Neural cell (in vitro differentiated cells): ENCODE results near the gene DLG4. TPM values are rescaled to one million over a fixed set of nuclear protein-coding genes. Genes with fewer than 3 reads are reported as not detected.

ENCODE experiments used
- H2AFZ ChIP-seq: fragments of 200-600, 300-800 bp; sonication (generic), shearing (Covaris generic); 2 replicates; pipeline ENCODE4 v1.6.0; 2014; ENCODE audit warnings: low read depth, mild to moderate bottlenecking, antibody characterized with exemption, low read length, moderate library complexity
- H3F3A ChIP-seq: fragments of 200-600 bp; shearing (Covaris generic); 2 replicates; pipeline ENCODE4 v1.6.1; 2016; ENCODE audit warnings: mild to moderate bottlenecking, moderate library complexity, mixed read lengths, antibody characterized with exemption, low read length; ENCODE audit not compliant: insufficient read depth, poor library complexity, severe bottlenecking
- H3K27ac ChIP-seq: fragments of 200-600, 300-800 bp; sonication (generic), shearing (Covaris generic); 2 replicates; pipeline ENCODE4 v1.5.1; 2014; ENCODE audit warnings: mild to moderate bottlenecking, low read length, moderate library complexity
- H3K27me3 ChIP-seq: fragments of 300-800, 200-600 bp; sonication (generic), shearing (Covaris generic); 2 replicates; pipeline ENCODE4 v1.6.0; 2014; ENCODE audit warnings: mild to moderate bottlenecking, low read depth, low read length, moderate library complexity; ENCODE audit not compliant: insufficient read depth
- H3K36me3 ChIP-seq: fragments of 300-800, 200-600 bp; sonication (generic), shearing (Covaris generic); 2 replicates; pipeline ENCODE4 v1.5.1; 2014; ENCODE audit warnings: mild to moderate bottlenecking, antibody characterized with exemption, low read length, moderate library complexity; ENCODE audit not compliant: insufficient read depth
- H3K4me2 ChIP-seq: fragments of 300-800, 200-600 bp; sonication (generic), shearing (Covaris generic); 2 replicates; pipeline ENCODE4 v1.6.0; 2014; ENCODE audit warnings: mild to moderate bottlenecking, low read length
- H3K4me3 ChIP-seq: fragments of 300-800, 200-600 bp; sonication (generic), shearing (Covaris generic); 2 replicates; pipeline ENCODE4 v1.5.1; 2014; ENCODE audit warnings: mild to moderate bottlenecking, low read length, moderate library complexity
- H3K79me2 ChIP-seq: fragments of 200-600 bp; shearing (Covaris generic); replicated peaks from 2 replicates; pipeline ENCODE4 v1.6.0; 2014; ENCODE audit warnings: mild to moderate bottlenecking, low read length, moderate library complexity; ENCODE audit not compliant: insufficient read depth
- H3K9ac ChIP-seq: fragments of 300-800, 200-600 bp; sonication (generic), shearing (Covaris generic); 2 replicates; pipeline ENCODE4 v1.6.1; 2016; ENCODE audit warnings: mild to moderate bottlenecking, low read length, mixed read lengths
- H3K9me2 ChIP-seq: fragments of 200-600 bp; shearing (Covaris generic); 2 replicates; pipeline ENCODE4 v1.6.1; 2016; ENCODE audit warnings: mild to moderate bottlenecking, low read length, mixed read lengths; ENCODE audit not compliant: insufficient read depth
- H3K9me3 ChIP-seq: fragments of 200-600, 300-800 bp; sonication (generic), shearing (Covaris generic); 2 replicates; pipeline ENCODE4 v1.6.1; 2016; ENCODE audit warnings: mild to moderate bottlenecking, mixed run types, low read length, moderate library complexity, mixed read lengths
- H4K20me1 ChIP-seq: fragments of 200-600 bp; shearing (Covaris generic); 2 replicates; pipeline ENCODE4 v1.6.1; 2016; ENCODE audit warnings: mild to moderate bottlenecking, mixed run types; ENCODE audit not compliant: insufficient read depth
- CTCF ChIP-seq: fragments of 450-650 bp; IDR thresholded peaks from 2 replicates; pipeline ENCODE4 v1.5.1; 2014; ENCODE audit warnings: antibody characterized with exemption, mild to moderate bottlenecking, moderate library complexity; ENCODE audit not compliant: poor library complexity, severe bottlenecking
- EP300 ChIP-seq: fragments of 450-650 bp; conservative IDR thresholded peaks from 2 replicates; pipeline ENCODE4 v1.6.1; 2014; ENCODE audit warnings: antibody characterized with exemption, mild to moderate bottlenecking, moderate library complexity; ENCODE audit not compliant: poor library complexity, severe bottlenecking
- EZH2 ChIP-seq: fragments of 200-600, 300-800 bp; shearing (Covaris generic), sonication (generic); IDR thresholded peaks from 2 replicates; pipeline ENCODE4 v1.6.1; 2014; ENCODE audit warnings: antibody characterized with exemption, low read length, borderline replicate concordance, mild to moderate bottlenecking; ENCODE audit not compliant: insufficient read depth, poor library complexity, severe bottlenecking
- MXI1 ChIP-seq: fragments of 450-650 bp; conservative IDR thresholded peaks from 2 replicates; pipeline ENCODE4 v1.6.1; 2014; ENCODE audit warnings: antibody characterized with exemption, mild to moderate bottlenecking; ENCODE audit not compliant: poor library complexity, severe bottlenecking
- POLR2AphosphoS5 ChIP-seq: IDR thresholded peaks from 2 replicates; pipeline ENCODE4 v1.6.1; 2012
- RAD21 ChIP-seq: fragments of 450-650 bp; conservative IDR thresholded peaks from 2 replicates; pipeline ENCODE4 v1.6.1; 2014; ENCODE audit warnings: antibody characterized with exemption, mild to moderate bottlenecking, moderate library complexity
- SMC3 ChIP-seq: fragments of 450-650 bp; conservative IDR thresholded peaks from 2 replicates; pipeline ENCODE4 v1.6.1; 2014; ENCODE audit warnings: antibody characterized with exemption, mild to moderate bottlenecking, moderate library complexity; ENCODE audit not compliant: poor library complexity
- TAF1 ChIP-seq: IDR thresholded peaks from 2 replicates; pipeline ENCODE4 v1.6.1; 2012; ENCODE audit warnings: low read depth
- polyA plus RNA-seq: library from polyadenylated mRNA; depleted of rRNA; stranded (reverse); fragments of >200 nt; gene quantifications from 2 replicates; pipeline ENCODE4 v1.2.3, GENCODE V29; 2014
- TF ChIP-seq, protein P1 (sequence below): IDR thresholded peaks from 2 replicates; pipeline ENCODE4 v1.6.1; 2012; ENCODE audit warnings: borderline replicate concordance

Gene DLG4
- polyA plus RNA-seq, 1 donor from 2014 or later = 126 TPM

GRCh38 chr17:7225711-7226331 is 6.2 kb upstream of the DLG4 start:
- H4K20me1 ChIP-seq = peaks cover 5% of the 10 kb centered on the region
- no peaks in the 10 kb centered on the region for H3K36me3 ChIP-seq
- H3F3A ChIP-seq = no peaks in the 10 kb centered on the region
- H3K27me3 ChIP-seq = no peaks in the 10 kb centered on the region
- H3K9me3 ChIP-seq = no peaks in the 10 kb centered on the region
- no peak overlapping the region for H2AFZ ChIP-seq
- no peak overlapping the region for H3K4me2 ChIP-seq
- H3K9ac ChIP-seq = no peak overlapping the region
- TF ChIP-seq CTCF (no peak), SMC3 (no peak), MXI1 (no peak), EZH2 (no peak), TAF1 (no peak), RAD21 (no peak), EP300 (no peak), POLR2AphosphoS5 (no peak)
- TF ChIP-seq, protein P1, sequence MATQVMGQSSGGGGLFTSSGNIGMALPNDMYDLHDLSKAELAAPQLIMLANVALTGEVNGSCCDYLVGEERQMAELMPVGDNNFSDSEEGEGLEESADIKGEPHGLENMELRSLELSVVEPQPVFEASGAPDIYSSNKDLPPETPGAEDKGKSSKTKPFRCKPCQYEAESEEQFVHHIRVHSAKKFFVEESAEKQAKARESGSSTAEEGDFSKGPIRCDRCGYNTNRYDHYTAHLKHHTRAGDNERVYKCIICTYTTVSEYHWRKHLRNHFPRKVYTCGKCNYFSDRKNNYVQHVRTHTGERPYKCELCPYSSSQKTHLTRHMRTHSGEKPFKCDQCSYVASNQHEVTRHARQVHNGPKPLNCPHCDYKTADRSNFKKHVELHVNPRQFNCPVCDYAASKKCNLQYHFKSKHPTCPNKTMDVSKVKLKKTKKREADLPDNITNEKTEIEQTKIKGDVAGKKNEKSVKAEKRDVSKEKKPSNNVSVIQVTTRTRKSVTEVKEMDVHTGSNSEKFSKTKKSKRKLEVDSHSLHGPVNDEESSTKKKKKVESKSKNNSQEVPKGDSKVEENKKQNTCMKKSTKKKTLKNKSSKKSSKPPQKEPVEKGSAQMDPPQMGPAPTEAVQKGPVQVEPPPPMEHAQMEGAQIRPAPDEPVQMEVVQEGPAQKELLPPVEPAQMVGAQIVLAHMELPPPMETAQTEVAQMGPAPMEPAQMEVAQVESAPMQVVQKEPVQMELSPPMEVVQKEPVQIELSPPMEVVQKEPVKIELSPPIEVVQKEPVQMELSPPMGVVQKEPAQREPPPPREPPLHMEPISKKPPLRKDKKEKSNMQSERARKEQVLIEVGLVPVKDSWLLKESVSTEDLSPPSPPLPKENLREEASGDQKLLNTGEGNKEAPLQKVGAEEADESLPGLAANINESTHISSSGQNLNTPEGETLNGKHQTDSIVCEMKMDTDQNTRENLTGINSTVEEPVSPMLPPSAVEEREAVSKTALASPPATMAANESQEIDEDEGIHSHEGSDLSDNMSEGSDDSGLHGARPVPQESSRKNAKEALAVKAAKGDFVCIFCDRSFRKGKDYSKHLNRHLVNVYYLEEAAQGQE = no peak
- no peak overlapping the region for H3K4me3 ChIP-seq
- peaks cover 11% of the 10 kb centered on the region for H3K79me2 ChIP-seq
- H3K9me2 ChIP-seq = no peaks in the 10 kb centered on the region
- H3K27ac ChIP-seq = no peak overlapping the region

DNA sequence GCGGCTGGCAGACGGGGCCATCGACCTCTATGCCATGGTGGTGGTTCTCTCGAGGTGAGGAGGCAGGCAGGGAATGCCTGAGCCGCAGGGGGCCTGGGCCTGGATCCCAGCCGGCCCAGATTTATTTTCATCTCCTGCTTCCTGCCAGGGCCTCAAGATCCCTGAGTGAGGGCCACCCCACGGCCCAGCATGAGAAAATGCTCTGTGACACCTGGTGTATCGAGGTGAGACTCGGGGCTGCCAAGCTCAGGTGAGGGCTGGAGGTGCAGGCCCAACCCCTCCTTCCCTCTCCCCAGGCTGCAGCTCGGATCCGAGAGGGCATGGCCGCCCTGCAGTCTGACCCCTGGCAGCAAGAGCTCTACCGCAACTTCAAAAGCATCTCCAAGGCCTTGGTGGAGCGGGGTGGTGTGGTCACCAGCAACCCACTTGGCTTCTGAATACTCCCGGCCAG is 5.0 kb upstream of the DLG4 start:
- no peak for TF ChIP-seq POLR2AphosphoS5
- no peaks in the 10 kb centered on the region for H3K27me3 ChIP-seq
- H3K4me2 ChIP-seq = no peak overlapping the region
- H3K79me2 ChIP-seq = no peaks in the 10 kb centered on the region
- no peak overlapping the region for H3K4me3 ChIP-seq
- no peaks in the 10 kb centered on the region for H3K9me3 ChIP-seq
- H3F3A ChIP-seq = no peaks in the 10 kb centered on the region
- H2AFZ ChIP-seq = no peak overlapping the region
- H3K27ac ChIP-seq = no peak overlapping the region
- no peaks in the 10 kb centered on the region for H3K36me3 ChIP-seq
- H3K9me2 ChIP-seq = no peaks in the 10 kb centered on the region
- no peak overlapping the region for H3K9ac ChIP-seq
- no peaks in the 10 kb centered on the region for H4K20me1 ChIP-seq
